Effector memory CD8-positive, alpha-beta T cell (primary cell): ENCODE measurements around the gene PGAP1.

Source experiments
- ATAC-seq: fragments of 150-1000 bp; cut with Tn5 transposase; replicated peaks from 2 replicates; pipeline ENCODE4 v1.10.0; 2021; ENCODE audit warnings: mild to moderate bottlenecking, moderate library complexity
- DNase-seq, 3 experiments: peaks; one replicate each; pipeline ENCODE4 v3.0.0; 2021
- H3K27ac Mint-ChIP-seq, 2 donors: one replicate each; pipeline ENCODE4 v1.8.0; 2022; ENCODE audit warnings: mild to moderate bottlenecking in 2 of 2, mixed read lengths in 2 of 2, moderate library complexity in 2 of 2
- H3K27me3 Mint-ChIP-seq, 2 donors: one replicate each; pipeline ENCODE4 v1.8.0; 2022; ENCODE audit warnings: mixed read lengths in 2 of 2
- H3K36me3 Mint-ChIP-seq: one replicate; pipeline ENCODE4 v1.8.0; 2022; ENCODE audit warnings: mild to moderate bottlenecking, moderate library complexity, mixed read lengths; ENCODE audit not compliant: insufficient read depth
- H3K4me1 Mint-ChIP-seq, 2 donors: one replicate each; pipeline ENCODE4 v1.8.0; 2022; ENCODE audit warnings: low read depth in 2 of 2, mixed read lengths in 2 of 2
- H3K4me3 Mint-ChIP-seq, 2 donors: one replicate each; pipeline ENCODE4 v1.8.0; 2022; ENCODE audit warnings: mild to moderate bottlenecking in 2 of 2, mixed read lengths in 2 of 2, moderate library complexity in 2 of 2
- H3K9me3 Mint-ChIP-seq, 2 donors: one replicate each; pipeline ENCODE4 v1.8.0; 2022; ENCODE audit warnings: mixed read lengths in 2 of 2
- total RNA-seq, 9 experiments: gene quantifications; one replicate each; lab custom pipeline; 2026; lab: John Stamatoyannopoulos, UW

Gene PGAP1, protein sequence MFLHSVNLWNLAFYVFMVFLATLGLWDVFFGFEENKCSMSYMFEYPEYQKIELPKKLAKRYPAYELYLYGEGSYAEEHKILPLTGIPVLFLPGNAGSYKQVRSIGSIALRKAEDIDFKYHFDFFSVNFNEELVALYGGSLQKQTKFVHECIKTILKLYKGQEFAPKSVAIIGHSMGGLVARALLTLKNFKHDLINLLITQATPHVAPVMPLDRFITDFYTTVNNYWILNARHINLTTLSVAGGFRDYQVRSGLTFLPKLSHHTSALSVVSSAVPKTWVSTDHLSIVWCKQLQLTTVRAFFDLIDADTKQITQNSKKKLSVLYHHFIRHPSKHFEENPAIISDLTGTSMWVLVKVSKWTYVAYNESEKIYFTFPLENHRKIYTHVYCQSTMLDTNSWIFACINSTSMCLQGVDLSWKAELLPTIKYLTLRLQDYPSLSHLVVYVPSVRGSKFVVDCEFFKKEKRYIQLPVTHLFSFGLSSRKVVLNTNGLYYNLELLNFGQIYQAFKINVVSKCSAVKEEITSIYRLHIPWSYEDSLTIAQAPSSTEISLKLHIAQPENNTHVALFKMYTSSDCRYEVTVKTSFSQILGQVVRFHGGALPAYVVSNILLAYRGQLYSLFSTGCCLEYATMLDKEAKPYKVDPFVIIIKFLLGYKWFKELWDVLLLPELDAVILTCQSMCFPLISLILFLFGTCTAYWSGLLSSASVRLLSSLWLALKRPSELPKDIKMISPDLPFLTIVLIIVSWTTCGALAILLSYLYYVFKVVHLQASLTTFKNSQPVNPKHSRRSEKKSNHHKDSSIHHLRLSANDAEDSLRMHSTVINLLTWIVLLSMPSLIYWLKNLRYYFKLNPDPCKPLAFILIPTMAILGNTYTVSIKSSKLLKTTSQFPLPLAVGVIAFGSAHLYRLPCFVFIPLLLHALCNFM
- 7.5 to 90.1 (median 31.8) reads per million in 9 experiments for total RNA-seq

DNA sequence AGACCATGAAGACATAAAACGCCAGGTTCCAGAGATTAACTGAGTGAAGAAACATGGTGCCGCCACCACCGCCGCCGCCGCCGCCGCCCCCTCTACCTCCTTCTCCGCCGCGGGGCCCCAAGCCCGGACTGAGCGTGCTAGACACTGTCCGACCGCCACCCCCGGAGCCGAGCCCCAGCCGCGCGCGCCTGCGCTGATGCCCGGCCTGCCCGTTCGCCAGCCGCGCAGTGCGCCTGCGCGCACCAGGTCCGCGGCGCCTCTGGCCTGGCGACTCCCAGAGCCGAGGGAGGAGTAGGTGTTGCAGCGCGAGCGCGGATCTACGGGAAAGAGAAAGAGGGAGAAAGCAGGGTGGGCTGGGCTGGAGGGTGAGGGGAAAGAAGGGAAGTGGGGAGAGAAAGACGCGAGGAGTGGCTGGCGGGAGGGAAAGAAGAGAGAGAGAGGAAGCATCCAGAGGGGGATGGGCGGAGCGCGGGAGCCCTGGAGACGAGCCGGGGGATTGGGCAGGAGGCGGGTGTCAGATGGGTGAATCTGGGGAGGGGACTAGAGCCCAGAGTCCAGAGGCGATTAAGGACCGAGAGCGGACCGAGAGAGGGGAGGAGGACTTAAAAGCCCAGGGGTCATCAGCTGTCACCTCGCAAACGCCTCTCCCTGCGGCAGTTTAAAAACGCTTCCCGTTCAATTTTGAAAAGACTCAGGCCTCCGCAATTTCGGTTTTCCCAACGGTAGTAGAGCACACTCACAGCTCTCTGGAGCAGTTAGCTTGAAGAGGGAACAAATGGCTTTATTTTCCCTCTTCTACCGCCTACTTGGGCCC lies at the start of gene PGAP1:
PGAP1 (minus strand) TSS at position 146 of the 814 bp plus-strand sequence; CDS start at position 55, 91 bp downstream.
- peak; percentile 91 for ATAC-seq
- peak within 1 kb of the TSS; percentile 90 to 95 for H3K4me3 Mint-ChIP-seq
- H3K4me1 Mint-ChIP-seq: peaks cover 15 to 21% of the 10 kb centered on the region in 2 donors
- H3K27ac Mint-ChIP-seq: peak within 1 kb of the TSS; percentile 88 to 92
- peaks cover 16% of the 10 kb centered on the region for H3K36me3 Mint-ChIP-seq
- DNase-seq: peak; percentile 78 to 82 (median 81)
- no peaks in the 10 kb centered on the region for H3K27me3 Mint-ChIP-seq
- no peaks in the 10 kb centered on the region for H3K9me3 Mint-ChIP-seq

DNA sequence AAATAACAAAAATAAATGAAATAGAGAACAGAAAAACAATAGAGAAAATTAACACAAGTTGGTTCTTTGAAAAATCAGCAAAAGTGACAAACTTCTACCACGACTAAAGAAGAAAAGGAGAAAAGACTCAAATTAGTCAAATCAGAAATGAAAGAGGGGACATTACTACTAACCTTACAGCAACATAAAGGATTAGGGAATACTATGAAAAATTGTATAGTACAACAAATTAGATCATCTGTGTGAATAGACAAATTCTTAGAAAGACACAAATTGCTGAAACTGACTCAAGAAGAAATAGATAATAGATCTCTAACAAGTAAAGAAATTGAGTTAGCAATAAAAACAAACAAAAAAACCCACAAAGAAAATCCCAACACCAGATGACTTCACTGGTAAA lies 48.5 kb upstream of the PGAP1 start:
- peaks cover 0 to 3% of the 10 kb centered on the region in 2 donors for H3K4me1 Mint-ChIP-seq
- H3K27ac Mint-ChIP-seq: no peak overlapping the region
- H3K27me3 Mint-ChIP-seq: no peaks in the 10 kb centered on the region
- DNase-seq (no peak), ATAC-seq (no peak)
- peaks cover 3% of the 10 kb centered on the region for H3K36me3 Mint-ChIP-seq
- H3K4me3 Mint-ChIP-seq: no peak overlapping the region
- H3K9me3 Mint-ChIP-seq: no peaks in the 10 kb centered on the region

DNA sequence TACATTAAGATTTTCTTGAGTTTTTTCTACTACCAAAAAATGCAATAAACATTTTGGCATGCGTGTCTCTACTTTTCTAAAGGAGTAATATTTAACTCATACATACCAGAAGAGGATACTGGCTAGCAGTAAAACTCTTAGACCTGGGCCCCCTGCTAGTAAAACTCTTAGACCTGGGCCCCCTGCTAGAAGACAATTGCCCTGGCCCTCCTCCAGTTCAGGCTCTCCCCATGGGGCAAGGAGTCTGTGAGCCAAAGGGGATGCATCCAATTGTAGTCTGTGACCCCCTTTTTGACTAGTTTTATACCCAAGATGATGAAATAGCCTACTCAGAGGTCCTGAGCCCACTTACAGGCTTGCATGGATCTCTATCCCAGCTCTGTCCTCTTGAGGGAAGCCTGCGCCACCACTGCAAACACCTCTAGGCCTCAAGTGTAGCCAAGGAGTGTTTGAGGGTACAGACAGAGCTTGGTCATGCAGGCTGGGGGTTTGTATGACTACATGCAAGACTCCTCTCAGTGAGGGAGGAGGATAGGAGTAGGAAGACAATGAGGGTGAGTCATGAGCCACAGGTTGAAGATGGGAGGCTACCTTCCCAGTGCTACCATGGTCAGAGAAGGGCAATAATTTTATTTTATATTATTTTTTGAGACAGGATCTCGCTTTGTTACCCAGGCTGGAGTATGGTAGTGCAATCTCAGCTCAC lies 45.2 kb upstream of the PGAP1 start:
- DNase-seq: no peak
- Mint-ChIP-seq H3K27me3 (no peaks in the 10 kb centered on the region), H3K27ac (no peak overlapping the region), H3K36me3 (peaks cover 4% of the 10 kb centered on the region), H3K4me1 (peaks cover 0 to 2% of the 10 kb centered on the region in 2 donors), H3K4me3 (no peak overlapping the region), H3K9me3 (no peaks in the 10 kb centered on the region)
- no peak for ATAC-seq

- H3K27ac Mint-ChIP-seq: no peak overlapping the region
Observed at GRCh38 chr2:196970099-196970498, 43.6 kb upstream of the PGAP1 start.

DNA sequence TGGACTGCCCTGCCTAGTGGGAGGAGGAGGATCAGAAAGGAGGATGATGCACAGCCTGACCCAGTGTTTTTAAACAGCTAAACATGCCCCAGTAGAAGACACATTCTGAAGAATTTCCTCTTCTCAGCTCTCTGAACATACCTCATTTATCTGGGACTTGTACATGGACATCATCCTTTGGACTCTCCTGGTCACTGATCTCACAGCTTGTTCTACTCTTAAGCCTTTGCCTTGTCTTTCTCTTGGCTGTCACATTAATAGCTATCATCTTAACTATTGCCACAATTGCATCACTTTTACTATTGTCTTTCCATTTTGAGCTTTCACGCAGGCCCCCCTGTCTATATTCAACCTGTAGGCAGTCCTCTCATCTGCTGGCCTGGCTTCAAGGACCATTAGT lies 42.0 kb upstream of the PGAP1 start:
- no peaks in the 10 kb centered on the region for H3K27me3 Mint-ChIP-seq
- no peak for DNase-seq
- ATAC-seq: no peak
- H3K9me3 Mint-ChIP-seq: no peaks in the 10 kb centered on the region
- H3K27ac Mint-ChIP-seq: no peak overlapping the region
- H3K4me1 Mint-ChIP-seq: peaks cover 0 to 3% of the 10 kb centered on the region in 2 donors
- peaks cover 4% of the 10 kb centered on the region for H3K36me3 Mint-ChIP-seq
- H3K4me3 Mint-ChIP-seq: no peak overlapping the region

More at GRCh38 chr2:196970099-196970498, 43.6 kb upstream of the PGAP1 start:
- ATAC-seq (no peak), DNase-seq (no peak)
- peaks cover 4% of the 10 kb centered on the region for H3K36me3 Mint-ChIP-seq
- H3K4me1 Mint-ChIP-seq: no peaks in the 10 kb centered on the region
- H3K27me3 Mint-ChIP-seq: no peaks in the 10 kb centered on the region
- no peak overlapping the region for H3K4me3 Mint-ChIP-seq
- no peaks in the 10 kb centered on the region for H3K9me3 Mint-ChIP-seq

GRCh38 chr2:196967775-196968174 lies 41.3 kb upstream of the PGAP1 start:
- ATAC-seq (no peak), DNase-seq (no peak)
- Mint-ChIP-seq H3K4me3 (no peak overlapping the region), H3K27ac (no peak overlapping the region), H3K36me3 (peaks cover 4% of the 10 kb centered on the region), H3K9me3 (no peaks in the 10 kb centered on the region), H3K4me1 (peaks cover 5 to 6% of the 10 kb centered on the region in 2 donors), H3K27me3 (no peaks in the 10 kb centered on the region)

GRCh38 chr2:196967116-196967515 lies 40.6 kb upstream of the PGAP1 start:
- Mint-ChIP-seq H3K9me3 (no peaks in the 10 kb centered on the region), H3K4me1 (peaks cover 10% of the 10 kb centered on the region in 2 donors), H3K36me3 (peaks cover 4% of the 10 kb centered on the region), H3K27me3 (no peaks in the 10 kb centered on the region), H3K27ac (no peak overlapping the region), H3K4me3 (no peak overlapping the region)
- DNase-seq (no peak), ATAC-seq (no peak)

- no peak overlapping the region for H3K27ac Mint-ChIP-seq
- peaks cover 4% of the 10 kb centered on the region for H3K36me3 Mint-ChIP-seq
- H3K4me3 Mint-ChIP-seq: no peak overlapping the region
- no peaks in the 10 kb centered on the region for H3K9me3 Mint-ChIP-seq
- no peaks in the 10 kb centered on the region for H3K27me3 Mint-ChIP-seq
- ATAC-seq (no peak), DNase-seq (no peak)
- H3K4me1 Mint-ChIP-seq: peaks cover 17 to 18% of the 10 kb centered on the region in 2 donors
Observed at GRCh38 chr2:196966061-196966460, 39.6 kb upstream of the PGAP1 start.

DNA sequence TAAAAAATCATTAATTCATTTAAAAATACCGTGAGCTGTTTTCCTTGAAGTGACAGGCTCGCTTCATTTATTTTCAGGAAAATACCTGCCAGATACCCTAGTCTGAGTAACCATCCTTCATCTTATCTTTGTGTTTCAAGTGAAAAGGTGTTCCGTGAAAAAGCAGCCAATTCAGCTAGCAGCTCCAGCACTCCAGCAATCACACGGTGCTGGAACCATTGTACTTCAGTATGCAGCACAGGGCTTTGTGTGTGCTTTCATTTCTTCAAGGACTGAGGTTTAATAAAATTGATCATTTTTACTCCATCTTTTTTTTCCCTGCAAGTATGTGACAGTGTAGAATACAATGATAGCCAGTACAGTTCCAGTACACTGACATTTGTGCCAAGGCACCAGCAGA lies 39.1 kb upstream of the PGAP1 start:
- Mint-ChIP-seq H3K36me3 (peaks cover 4% of the 10 kb centered on the region), H3K4me3 (no peak overlapping the region), H3K4me1 (peaks cover 17 to 18% of the 10 kb centered on the region in 2 donors), H3K27me3 (no peaks in the 10 kb centered on the region), H3K27ac (no peak overlapping the region), H3K9me3 (no peaks in the 10 kb centered on the region)
- ATAC-seq (no peak), DNase-seq (no peak)

DNA sequence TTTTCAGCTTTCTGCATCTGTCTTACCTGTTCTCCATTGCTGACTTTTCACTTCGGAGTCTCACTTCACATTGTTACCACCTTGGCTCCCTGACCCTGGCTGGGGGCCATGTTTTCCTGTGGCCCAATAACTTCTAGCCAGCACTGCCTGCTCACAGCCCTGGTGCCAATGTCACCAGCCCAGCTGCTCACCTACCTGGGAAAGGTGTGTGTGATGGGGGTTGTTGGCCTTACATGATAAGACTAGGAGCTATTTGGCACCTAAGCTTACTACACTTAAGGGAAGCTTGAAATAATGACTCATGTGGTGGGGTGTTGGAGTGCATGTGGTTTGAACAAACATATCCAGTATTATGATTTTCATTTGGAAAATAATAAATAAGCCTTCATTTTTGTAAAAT lies 37.5 kb upstream of the PGAP1 start:
- peaks cover 4% of the 10 kb centered on the region for H3K36me3 Mint-ChIP-seq
- peaks cover 17 to 18% of the 10 kb centered on the region in 2 donors for H3K4me1 Mint-ChIP-seq
- H3K9me3 Mint-ChIP-seq: no peaks in the 10 kb centered on the region
- ATAC-seq: no peak
- H3K27me3 Mint-ChIP-seq: no peaks in the 10 kb centered on the region
- H3K27ac Mint-ChIP-seq: peak overlapping the region in 1 of 2 donors; percentile 85
- H3K4me3 Mint-ChIP-seq: no peak overlapping the region
- no peak for DNase-seq

DNA sequence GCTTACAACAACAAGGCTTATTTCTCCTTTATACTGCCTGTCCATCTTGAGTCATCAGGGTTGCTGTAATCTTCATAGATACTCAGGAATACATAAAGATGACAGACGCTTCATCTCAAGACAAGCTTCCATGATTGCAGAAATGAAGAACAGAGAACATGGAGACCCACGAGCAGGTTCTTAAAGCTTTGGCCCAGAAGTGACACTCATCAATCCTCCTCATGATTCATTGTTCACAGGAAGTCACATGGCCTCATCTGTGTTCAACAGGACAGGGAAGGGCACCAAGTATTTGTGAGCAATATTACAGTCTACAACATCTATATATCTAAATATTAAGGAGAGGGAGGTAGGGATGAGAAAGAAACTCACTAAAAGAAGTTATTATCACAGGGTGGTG lies 36.5 kb upstream of the PGAP1 start:
- Mint-ChIP-seq H3K4me1 (peaks cover 17 to 18% of the 10 kb centered on the region in 2 donors), H3K9me3 (no peaks in the 10 kb centered on the region), H3K36me3 (peaks cover 4% of the 10 kb centered on the region), H3K4me3 (no peak overlapping the region), H3K27me3 (no peaks in the 10 kb centered on the region), H3K27ac (no peak overlapping the region)
- peak; percentile 65 for ATAC-seq
- DNase-seq: no peak

GRCh38 chr2:196962325-196962724 lies 35.8 kb upstream of the PGAP1 start:
- Mint-ChIP-seq H3K4me3 (no peak overlapping the region), H3K36me3 (no peaks in the 10 kb centered on the region), H3K27ac (peak overlapping the region in 1 of 2 donors; percentile 11), H3K27me3 (no peaks in the 10 kb centered on the region), H3K4me1 (peaks cover 17 to 18% of the 10 kb centered on the region in 2 donors), H3K9me3 (no peaks in the 10 kb centered on the region)
- ATAC-seq: no peak
- no peak for DNase-seq
